Endothelial cell of umbilical vein (primary cell): ENCODE data around the gene SSTR3. TPM values are rescaled to one million over a fixed set of nuclear protein-coding genes. Genes with fewer than 3 reads are reported as not detected.

Experiments
- BruUV-seq: library from RNA; stranded (reverse); fragments of 400-500 nt; replicated peaks from 2 replicates; lab custom pipeline; 2021; lab: Mats Ljungman, UMichigan
- CTCF ChIA-PET: fragments of 300-600, 350-600 bp; sonication (Branson Sonifier 250); formaldehyde crosslinking; loops from one replicate; lab custom pipeline; 2021; ENCODE audit warnings: antibody characterized with exemption, inconsistent platforms; lab: Charles Lee
- POLR2A ChIA-PET: fragments of 300-600, 350-600 bp; sonication (Branson Sonifier 250); formaldehyde crosslinking; loops from one replicate; lab custom pipeline; 2021; ENCODE audit warnings: antibody characterized with exemption, inconsistent platforms; lab: Charles Lee
- DNase-seq: peaks from one replicate; pipeline ENCODE4 v3.0.0-alpha.2; 2011; ENCODE audit warnings: low read depth, low spot score
- FAIRE-seq: peaks from 2 replicates; lab custom pipeline; 2011; peaks lifted over from hg19 to GRCh38; lab: Jason Lieb, UNC
- H2AFZ ChIP-seq: 2 replicates; pipeline ENCODE4 v1.6.0; 2012; ENCODE audit warnings: low read depth, low read length, control low read depth, inconsistent platforms
- H3K27ac ChIP-seq: 2 replicates; pipeline ENCODE4 v1.5.1; 2011; ENCODE audit warnings: low read depth, mild to moderate bottlenecking, control low read depth, low read length, moderate library complexity; ENCODE audit not compliant: insufficient read depth
- H3K27me3 ChIP-seq, 2 experiments: 2 replicates each; pipeline versions ENCODE4 v1.6.0 to v1.6.1; 2011; ENCODE audit warnings: low read length in 2 of 2, mixed read lengths in 1 of 2; ENCODE audit not compliant: control insufficient read depth in 2 of 2, insufficient read depth in 2 of 2
- H3K36me3 ChIP-seq, 2 experiments: 2 replicates in 1 of 2; 3 replicates in 1 of 2; pipeline ENCODE4 v1.5.1; 2011; ENCODE audit warnings: low read length in 2 of 2, mild to moderate bottlenecking in 1 of 2, moderate library complexity in 1 of 2; ENCODE audit not compliant: control insufficient read depth in 2 of 2, insufficient read depth in 2 of 2; ENCODE audit errors: extremely low read depth in 1 of 2
- H3K4me1 ChIP-seq: 3 replicates; pipeline ENCODE4 v1.5.1; 2011; ENCODE audit warnings: mild to moderate bottlenecking, low read length; ENCODE audit not compliant: control insufficient read depth, insufficient read depth; ENCODE audit errors: extremely low read depth
- H3K4me2 ChIP-seq: 2 replicates; pipeline ENCODE4 v1.6.1; 2011; ENCODE audit warnings: low read length, control low read depth, mixed read lengths; ENCODE audit not compliant: insufficient read depth
- H3K4me3 ChIP-seq, 3 experiments: fragments of 200-600 bp in 1 of 3; sonication (generic), shearing (Covaris generic) in 1 of 3; replicated peaks in 1 of 3; 2 replicates each; pipeline ENCODE4 v1.5.1; 2011 to 2016; ENCODE audit warnings: control low read depth in 3 of 3, low read length in 3 of 3, mild to moderate bottlenecking in 2 of 3, inconsistent platforms in 1 of 3, low read depth in 1 of 3, moderate library complexity in 1 of 3; ENCODE audit not compliant: insufficient read depth in 1 of 3
- H3K79me2 ChIP-seq: 2 replicates; pipeline ENCODE4 v1.6.0; 2012; ENCODE audit warnings: low read length, inconsistent platforms; ENCODE audit not compliant: control insufficient read depth, insufficient read depth
- H3K9ac ChIP-seq: replicated peaks from 2 replicates; pipeline ENCODE3; 2011; ENCODE audit warnings: low read length, control low read depth; ENCODE audit not compliant: insufficient read depth; ENCODE audit errors: extremely low read depth
- H3K9me1 ChIP-seq: replicated peaks from 3 replicates; pipeline ENCODE4 v1.6.0; 2011; ENCODE audit warnings: mild to moderate bottlenecking, low read length; ENCODE audit not compliant: control insufficient read depth, insufficient read depth; ENCODE audit errors: extremely low read depth
- H3K9me3 ChIP-seq: replicated peaks from 2 replicates; pipeline ENCODE4 v1.5.1; 2012; ENCODE audit warnings: low read length, inconsistent platforms; ENCODE audit not compliant: control insufficient read depth, insufficient read depth
- H4K20me1 ChIP-seq: replicated peaks from 2 replicates; pipeline ENCODE3; 2011; ENCODE audit warnings: mild to moderate bottlenecking, low read length; ENCODE audit not compliant: control insufficient read depth, insufficient read depth; ENCODE audit errors: extremely low read depth
- CTCF ChIP-seq, 2 donors: IDR thresholded peaks; 1 replicate in 1 of 2; 2 replicates in 1 of 2; pipeline ENCODE4 v1.5.1; 2011; ENCODE audit warnings: low read length in 2 of 2, mild to moderate bottlenecking in 2 of 2, moderate library complexity in 2 of 2, control low read depth in 1 of 2, inconsistent platforms in 1 of 2, low read depth in 1 of 2; ENCODE audit not compliant: insufficient read depth in 1 of 2; ENCODE audit errors: extremely low read depth in 1 of 2
- EZH2 ChIP-seq: IDR thresholded peaks from 2 replicates; pipeline ENCODE4 v1.6.1; 2012; ENCODE audit warnings: borderline replicate concordance, low read depth, mild to moderate bottlenecking, moderate library complexity, low read length, inconsistent platforms; ENCODE audit not compliant: severe bottlenecking
- FOS ChIP-seq: IDR thresholded peaks from 2 replicates; pipeline ENCODE4 v1.6.1; 2011; ENCODE audit warnings: mild to moderate bottlenecking, low read length, moderate library complexity, borderline replicate concordance; ENCODE audit not compliant: insufficient read depth
- GATA2 ChIP-seq: IDR thresholded peaks from 2 replicates; pipeline ENCODE4 v1.7.0; 2011; ENCODE audit warnings: low read depth, mild to moderate bottlenecking, moderate library complexity, mixed read lengths, low read length; ENCODE audit not compliant: insufficient read length, insufficient read depth
- JUN ChIP-seq: IDR thresholded peaks from 2 replicates; pipeline ENCODE4 v1.6.1; 2011; ENCODE audit warnings: borderline replicate concordance, low read depth; ENCODE audit not compliant: insufficient read length, insufficient read depth
- MYC ChIP-seq: IDR thresholded peaks from one replicate; pipeline ENCODE4 v1.6.1; 2011; ENCODE audit warnings: mild to moderate bottlenecking, low read depth, low read length
- POLR2A ChIP-seq: IDR thresholded peaks from 2 replicates; pipeline ENCODE4 v1.6.1; 2012; ENCODE audit warnings: low read depth, mild to moderate bottlenecking, control low read depth, low read length
- POLR2AphosphoS5 ChIP-seq: IDR thresholded peaks from 2 replicates; pipeline ENCODE4 v1.6.1; 2012; ENCODE audit warnings: low read depth, mild to moderate bottlenecking, control low read depth, low read length, moderate library complexity; ENCODE audit not compliant: insufficient read depth
- dilution Hi-C: fragments of 300-500 bp; cut with MboI; formaldehyde crosslinking; loops from one replicate; pipeline ENCODE4 v1.15.0; 2019; ENCODE audit warnings: low sequenced_read_pairs; ENCODE audit not compliant: extremely low pct_ligation_motif_present
- intact Hi-C: fragments of 100-400 bp; cut with micrococcal nuclease; formaldehyde crosslinking; loops from one replicate; pipeline ENCODE4 v1.10.0; 2022
- polyA plus RNA-seq, 4 experiments: library from polyadenylated mRNA; depleted of rRNA in 3 of 4; stranded (reverse) in 3 of 4; unstranded in 1 of 4; fragments of >200 nt; gene quantifications; 2 replicates each; pipeline versions ENCODE4 v1.2.1 to v1.2.3, GENCODE V29; 2011 to 2012; ENCODE audit warnings: missing spikeins in 1 of 4
- total RNA-seq: library from RNA; stranded (reverse); gene quantifications from 2 replicates; pipeline ENCODE4 v1.2.3, GENCODE V29; 2021
- TF ChIP-seq, protein P1 (sequence below): IDR thresholded peaks from 2 replicates; pipeline ENCODE4 v1.6.1; 2011; ENCODE audit not compliant: insufficient read depth, insufficient read length

The SSTR3 gene
- total and polyA plus RNA-seq, 2 donors (not counting 3 experiments of a cell fraction or from before 2014, with no cell fraction given): not detected

GRCh38 chr22:37248251-37248650 is 36.0 kb upstream of the SSTR3 start:
- Histone ChIP-seq H3K9ac (no peak overlapping the region), H3K9me3 (no peaks in the 10 kb centered on the region), H3K27ac (no peak overlapping the region), H3K79me2 (peaks cover 8% of the 10 kb centered on the region), H3K4me2 (no peak overlapping the region), H3K36me3 (no peaks in the 10 kb centered on the region), H3K4me1 (peaks cover 19% of the 10 kb centered on the region), H3K4me3 (no peak overlapping the region), H3K27me3 (no peaks in the 10 kb centered on the region), H4K20me1 (no peaks in the 10 kb centered on the region), H3K9me1 (no peaks in the 10 kb centered on the region), H2AFZ (no peak overlapping the region)
- ChIA-PET POLR2A (no interaction called here), CTCF (interaction anchor here (1.1 kb wide), 2 partner anchors 11 to 12 kb away, joined by 3 read pairs; no protein-coding TSS in a partner anchor)
- dilution Hi-C loops: no loop called here
- intact Hi-C loops: no loop called here
- TF ChIP-seq GATA2 (no peak), EZH2 (no peak), CTCF (IDR thresholded peaks at IDR 0.05; ENCODE audit: extremely low read depth in 1 of 2, insufficient read depth in 1 of 2, low read depth in 1 of 2, low read length in 2 of 2) (no peak), MYC (no peak), POLR2A (no peak), FOS (no peak), JUN (no peak), POLR2AphosphoS5 (no peak)
- TF ChIP-seq, protein P1, sequence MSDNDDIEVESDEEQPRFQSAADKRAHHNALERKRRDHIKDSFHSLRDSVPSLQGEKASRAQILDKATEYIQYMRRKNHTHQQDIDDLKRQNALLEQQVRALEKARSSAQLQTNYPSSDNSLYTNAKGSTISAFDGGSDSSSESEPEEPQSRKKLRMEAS: no peak
- DNase-seq (no peak), FAIRE-seq (no peak)
- no TSS peak for BruUV-seq
